K562 (cell line): ENCODE measurements around the gene FSTL4. TPM values are rescaled to one million over a fixed set of nuclear protein-coding genes. Genes with fewer than 3 reads are reported as not detected.

Experiments
- ATAC-seq: fragments of 200-7000 bp; cut with Tn5 transposase; 3 replicates; pipeline ENCODE4 v1.9.1; 2020; ENCODE audit warnings: moderate library complexity
- BruUV-seq: library from RNA; stranded (reverse); fragments of 400-500 nt; replicated peaks from 2 replicates; lab custom pipeline; 2021; lab: Mats Ljungman, UMichigan
- CTCF ChIA-PET: fragments of 300-600 bp; formaldehyde crosslinking; extraction: SDS; loops from one replicate; lab custom pipeline; 2021; ENCODE audit warnings: low intra/inter-chr PET ratio; lab: Yijun Ruan, JAX
- POLR2A ChIA-PET: fragments of 300-600, 350-650 bp; sonication (Branson Sonifier 250); formaldehyde crosslinking; extraction: SDS; loops from one replicate; lab custom pipeline; 2021; ENCODE audit warnings: antibody characterized with exemption, inconsistent platforms; lab: Yijun Ruan, JAX
- DNase-seq, 4 experiments: peaks; one replicate each; pipeline versions ENCODE4 v3.0.0 to v3.0.0-alpha.2; 2011 to 2018; ENCODE audit warnings: low spot score in 3 of 4, mixed read lengths in 3 of 4; ENCODE audit errors: extremely low read depth in 1 of 4
- FAIRE-seq: peaks from 2 replicates; lab custom pipeline; 2011; peaks lifted over from hg19 to GRCh38; lab: Jason Lieb, UNC
- H2AFZ ChIP-seq: 2 replicates; pipeline ENCODE4 v1.6.0; 2011; ENCODE audit warnings: low read depth, low read length, control low read depth, inconsistent platforms
- H3K27ac ChIP-seq: fragments of 200-600 bp; 3 replicates; pipeline ENCODE4 v1.8.0; 2011; ENCODE audit warnings: low read depth, mild to moderate bottlenecking, control low read depth, inconsistent platforms, low read length, moderate library complexity, mixed read lengths; ENCODE audit errors: extremely low read depth
- H3K27me3 ChIP-seq, 2 experiments: fragments of 300-600 bp in 1 of 2; 2 replicates in 1 of 2; 3 replicates in 1 of 2; pipeline versions ENCODE4 v1.6.0 to v1.8.0; 2011; ENCODE audit warnings: inconsistent platforms in 2 of 2, low read length in 2 of 2, mild to moderate bottlenecking in 1 of 2, mixed read lengths in 1 of 2, moderate library complexity in 1 of 2; ENCODE audit not compliant: control insufficient read depth in 2 of 2, insufficient read depth in 2 of 2
- H3K36me3 ChIP-seq: fragments of 300-600 bp; 3 replicates; pipeline ENCODE4 v1.8.0; 2011; ENCODE audit warnings: mild to moderate bottlenecking, low read length, inconsistent platforms; ENCODE audit not compliant: control insufficient read depth, insufficient read depth
- H3K4me1 ChIP-seq, 2 experiments: fragments of 200-600 bp in 1 of 2; replicated peaks in 1 of 2; 2 replicates in 1 of 2; 3 replicates in 1 of 2; pipeline versions ENCODE4 v1.5.1 to v1.8.0; 2011; ENCODE audit warnings: inconsistent platforms in 2 of 2, low read length in 2 of 2, mild to moderate bottlenecking in 1 of 2, mixed read lengths in 1 of 2, moderate library complexity in 1 of 2; ENCODE audit not compliant: control insufficient read depth in 2 of 2, insufficient read depth in 2 of 2
- H3K4me2 ChIP-seq: 2 replicates; pipeline ENCODE4 v1.6.1; 2011; ENCODE audit warnings: low read length, control low read depth, inconsistent platforms, mixed read lengths; ENCODE audit not compliant: insufficient read depth
- H3K4me3 ChIP-seq: fragments of 200-600 bp; sonication (generic), shearing (Covaris generic); 2 replicates; pipeline ENCODE4 v1.5.1; 2016; ENCODE audit warnings: control low read depth, inconsistent platforms
- H3K79me2 ChIP-seq: fragments of 200-600 bp; 3 replicates; pipeline ENCODE4 v1.8.0; 2011; ENCODE audit warnings: low read length, inconsistent platforms; ENCODE audit not compliant: control insufficient read depth, insufficient read depth
- H3K9ac ChIP-seq, 2 experiments: 2 replicates each; pipeline versions ENCODE4 v1.6.0 to v1.6.1; 2011; ENCODE audit warnings: low read depth in 2 of 2, low read length in 2 of 2, control low read depth in 1 of 2, inconsistent platforms in 1 of 2, mild to moderate bottlenecking in 1 of 2, mixed read lengths in 1 of 2; ENCODE audit not compliant: insufficient read depth in 1 of 2
- H3K9me1 ChIP-seq: one replicate; pipeline ENCODE4 v1.6.0; 2011; ENCODE audit warnings: inconsistent platforms, mild to moderate bottlenecking, low read length, moderate library complexity; ENCODE audit not compliant: control insufficient read depth, insufficient read depth
- H3K9me3 ChIP-seq: replicated peaks from 2 replicates; pipeline ENCODE4 v1.5.1; 2011; ENCODE audit warnings: low read depth, low read length, inconsistent platforms; ENCODE audit not compliant: control insufficient read depth, insufficient read depth
- H4K20me1 ChIP-seq: replicated peaks from 2 replicates; pipeline ENCODE4 v1.6.1; 2011; ENCODE audit warnings: low read length, inconsistent platforms, mixed read lengths; ENCODE audit not compliant: control insufficient read depth, insufficient read depth
- EWSR1 ChIP-seq: fragments of 450-650 bp; IDR thresholded peaks from 2 replicates; pipeline ENCODE4 v1.6.1; 2018; ENCODE audit warnings: borderline replicate concordance, mild to moderate bottlenecking, low read depth, moderate library complexity; ENCODE audit not compliant: partially characterized antibody
- FOXA1 ChIP-seq: fragments of 450-650 bp; IDR thresholded peaks from 2 replicates; pipeline ENCODE4 v1.6.1; 2016; ENCODE audit warnings: mild to moderate bottlenecking, borderline replicate concordance
- FUS ChIP-seq: fragments of 200-400 bp; formaldehyde crosslinking; optimal IDR thresholded peaks from 2 replicates; pipeline ENCODE3; 2017; ENCODE audit warnings: low read depth, low read length
- KLF16 ChIP-seq: IDR thresholded peaks from 2 replicates; pipeline ENCODE4 v1.6.1; 2016; ENCODE audit warnings: antibody characterized with exemption
- MAFK ChIP-seq: IDR thresholded peaks from 2 replicates; pipeline ENCODE4 v1.6.1; 2011; ENCODE audit warnings: low read length, improper control_type of control experiment
- NUFIP1 ChIP-seq: fragments of 450-650 bp; IDR thresholded peaks from 2 replicates; pipeline ENCODE4 v1.6.1; 2018; ENCODE audit not compliant: partially characterized antibody
- PCBP1 ChIP-seq: fragments of 200-400 bp; formaldehyde crosslinking; IDR thresholded peaks from 2 replicates; pipeline ENCODE4 v1.6.1; 2018; ENCODE audit warnings: mild to moderate bottlenecking, low read depth, low read length; ENCODE audit not compliant: poor library complexity, severe bottlenecking
- PHTF2 ChIP-seq: fragments of 250-450 bp; sonication (Bioruptor Pico); IDR thresholded peaks from 2 replicates; pipeline ENCODE4 v1.5.0; 2021; ENCODE audit warnings: mild to moderate bottlenecking
- PRMT5 ChIP-seq: sonication (generic); formaldehyde crosslinking; IDR thresholded peaks from 2 replicates; pipeline ENCODE4 v1.5.0; 2020; ENCODE audit warnings: missing genetic modification reagents
- RCOR1 ChIP-seq, 2 experiments: IDR thresholded peaks; 2 replicates each; pipeline ENCODE4 v1.6.1; 2012; ENCODE audit warnings: low read depth in 2 of 2, low read length in 2 of 2, borderline replicate concordance in 1 of 2, improper control_type of control experiment in 1 of 2
- RUNX1 ChIP-seq: sonication (generic); IDR thresholded peaks from 2 replicates; pipeline ENCODE4 v1.6.1; 2016; ENCODE audit warnings: antibody characterized with exemption, low read depth
- SMARCE1 ChIP-seq: fragments of 450-650 bp; IDR thresholded peaks from 2 replicates; pipeline ENCODE4 v1.7.1; 2016; ENCODE audit warnings: mild to moderate bottlenecking
- TARDBP ChIP-seq: fragments of 450-650 bp; IDR thresholded peaks from 2 replicates; pipeline ENCODE4 v1.6.1; 2016
- TBP ChIP-seq: optimal IDR thresholded peaks from 2 replicates; pipeline ENCODE3; 2011; ENCODE audit warnings: low read depth, low read length, improper control_type of control experiment
- WGBS: fragments of 100-300 bp; shearing (Covaris generic); methylation state at CpG from one replicate; pipeline ENCODE4 v1.1.6; 2016; ENCODE audit warnings: low coverage, mixed read lengths; ENCODE audit not compliant: insufficient coverage; ENCODE audit errors: missing lambda C conversion rate; 5-methylcytosine and 5-hydroxymethylcytosine counted together
- in situ Hi-C: fragments of 300-500 bp; cut with MboI; formaldehyde crosslinking; loops from 4 replicates; pipeline ENCODE4 v1.15.0; 2018; ENCODE audit warnings: inconsistent platforms, mixed read lengths
- intact Hi-C: fragments of 100-400 bp; cut with micrococcal nuclease; formaldehyde crosslinking; loops from 2 replicates; pipeline ENCODE4 v1.14.2; 2022
- polyA plus RNA-seq, 8 experiments: library from polyadenylated mRNA; depleted of rRNA in 4 of 8; stranded (reverse) in 5 of 8; unstranded in 3 of 8; fragments of >200 nt; fragmentation: Nextera tagmentation in 2 of 8; fragmentation: Illumina TruSeq in 1 of 8; extraction: Ambion mirVana in 2 of 8; extraction: Trizol in 1 of 8; gene quantifications; 2 replicates each; pipeline versions ENCODE4 v1.2.1 to v1.2.3, GENCODE V29; 2011 to 2014; ENCODE audit warnings: inconsistent platforms in 1 of 8, missing spikeins in 1 of 8
- total RNA-seq, 7 experiments: library from RNA; depleted of rRNA in 6 of 7; stranded (reverse); fragments of >200 nt in 6 of 7; fragmentation: Illumina TruSeq in 2 of 7; extraction: Trizol in 2 of 7; gene quantifications; 2 replicates each; pipeline versions ENCODE4 v1.2.1 to v1.2.3, GENCODE V29; 2011 to 2021; ENCODE audit warnings: low replicate concordance in 1 of 7
- TF ChIP-seq, protein P1 (sequence below), 2 experiments: IDR thresholded peaks; 2 replicates each; pipeline ENCODE4 v1.6.1; 2011; ENCODE audit warnings: borderline replicate concordance in 1 of 2, control low read depth in 1 of 2, low read depth in 1 of 2, low read length in 1 of 2, mild to moderate bottlenecking in 1 of 2, mixed read lengths in 1 of 2, moderate library complexity in 1 of 2; ENCODE audit not compliant: insufficient read depth in 1 of 2, insufficient read length in 1 of 2, poor library complexity in 1 of 2, severe bottlenecking in 1 of 2; ENCODE audit errors: extremely low read depth in 1 of 2
- TF ChIP-seq, protein P2 (sequence below): IDR thresholded peaks from 3 replicates; pipeline ENCODE4 v1.6.1; 2011; ENCODE audit warnings: borderline replicate concordance, mild to moderate bottlenecking; ENCODE audit not compliant: insufficient read length, insufficient read depth
- TF ChIP-seq, protein P3 (sequence below), 2 experiments: fragments of 450-650 bp in 1 of 2; sonication (generic) in 1 of 2; formaldehyde crosslinking in 1 of 2; IDR thresholded peaks in 1 of 2; conservative IDR thresholded peaks in 1 of 2; 2 replicates each; pipeline versions ENCODE4 v1.6.1 to v1.8.1; 2016 to 2023; ENCODE audit warnings: mild to moderate bottlenecking in 2 of 2, moderate library complexity in 2 of 2, inconsistent platforms in 1 of 2, missing genetic modification reagents in 1 of 2
- TF ChIP-seq, protein P4 (sequence below): fragments of 200-400 bp; formaldehyde crosslinking; IDR thresholded peaks from 2 replicates; pipeline ENCODE4 v1.6.1; 2017; ENCODE audit warnings: mild to moderate bottlenecking, low read depth, low read length, moderate library complexity

Gene FSTL4
- total and polyA plus RNA-seq, 9 of the 15 experiments (the other 6 are each of a cell fraction or from before 2014, with no cell fraction given), result 0.08 to 0.18 (median 0.10) TPM; not detected in 5

DNA sequence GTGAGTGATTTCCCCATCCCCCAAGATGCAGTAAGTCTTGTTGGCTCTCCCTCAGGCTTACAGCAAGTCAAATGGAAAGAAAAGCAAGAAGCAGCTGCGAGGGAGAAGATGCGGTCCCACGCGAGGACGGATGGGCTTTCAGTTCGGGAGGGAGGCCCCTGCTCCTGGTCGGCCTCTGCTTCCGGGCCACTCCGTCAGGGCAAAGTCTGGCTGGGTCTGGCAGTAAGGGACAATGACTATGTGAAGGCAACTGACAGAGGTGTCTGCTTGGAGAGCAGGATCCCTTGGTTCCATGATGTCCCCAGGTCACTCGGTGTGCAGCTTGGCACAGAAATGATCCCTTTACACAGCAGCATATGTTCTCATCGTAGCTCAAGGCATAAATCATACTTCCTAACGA is 413.8 kb downstream of the FSTL4 start:
- Histone ChIP-seq H3K9ac (no peak overlapping the region), H3K4me2 (no peak overlapping the region), H2AFZ (no peak overlapping the region), H3K9me1 (no peaks in the 10 kb centered on the region), H3K9me3 (no peaks in the 10 kb centered on the region), H4K20me1 (no peaks in the 10 kb centered on the region), H3K27ac (no peak overlapping the region), H3K27me3 (peaks cover 50 to 87% of the 10 kb centered on the region in 2 experiments), H3K79me2 (no peaks in the 10 kb centered on the region), H3K4me3 (no peak overlapping the region), H3K4me1 (no peaks in the 10 kb centered on the region), H3K36me3 (no peaks in the 10 kb centered on the region)
- intact Hi-C loops (no loop called here), in situ Hi-C loops (no loop called here)
- BruUV-seq, result no TSS peak
- WGBS, result 1% methylated on average over 12 of the region's 12 CpGs
- ATAC-seq (no peak), FAIRE-seq (no peak), DNase-seq (no peak)
- TF ChIP-seq PCBP1 (no peak), FUS (no peak), PHTF2 (CRISPR knock-in tag) (no peak), SMARCE1 (no peak), PRMT5 (CRISPR knock-in tag) (no peak), TARDBP (no peak), MAFK (no peak), RUNX1 (no peak), NUFIP1 (no peak), EWSR1 (no peak), RCOR1 (IDR thresholded peaks at IDR 0.05; ENCODE audit: borderline replicate concordance in 1 of 2, low read depth in 2 of 2, low read length in 2 of 2) (no peak), TBP (no peak), FOXA1 (no peak), KLF16 (no peak)
- TF ChIP-seq, protein P1, sequence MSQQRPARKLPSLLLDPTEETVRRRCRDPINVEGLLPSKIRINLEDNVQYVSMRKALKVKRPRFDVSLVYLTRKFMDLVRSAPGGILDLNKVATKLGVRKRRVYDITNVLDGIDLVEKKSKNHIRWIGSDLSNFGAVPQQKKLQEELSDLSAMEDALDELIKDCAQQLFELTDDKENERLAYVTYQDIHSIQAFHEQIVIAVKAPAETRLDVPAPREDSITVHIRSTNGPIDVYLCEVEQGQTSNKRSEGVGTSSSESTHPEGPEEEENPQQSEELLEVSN (IDR thresholded peaks at IDR 0.05; ENCODE audit: borderline replicate concordance in 1 of 2, extremely low read depth in 1 of 2, insufficient read depth in 1 of 2, insufficient read length in 1 of 2, low read depth in 1 of 2, low read length in 1 of 2, poor library complexity in 1 of 2, severe bottlenecking in 1 of 2), result no peak
- TF ChIP-seq, protein P2, sequence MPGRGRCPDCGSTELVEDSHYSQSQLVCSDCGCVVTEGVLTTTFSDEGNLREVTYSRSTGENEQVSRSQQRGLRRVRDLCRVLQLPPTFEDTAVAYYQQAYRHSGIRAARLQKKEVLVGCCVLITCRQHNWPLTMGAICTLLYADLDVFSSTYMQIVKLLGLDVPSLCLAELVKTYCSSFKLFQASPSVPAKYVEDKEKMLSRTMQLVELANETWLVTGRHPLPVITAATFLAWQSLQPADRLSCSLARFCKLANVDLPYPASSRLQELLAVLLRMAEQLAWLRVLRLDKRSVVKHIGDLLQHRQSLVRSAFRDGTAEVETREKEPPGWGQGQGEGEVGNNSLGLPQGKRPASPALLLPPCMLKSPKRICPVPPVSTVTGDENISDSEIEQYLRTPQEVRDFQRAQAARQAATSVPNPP, result no peak
- TF ChIP-seq, protein P3, sequence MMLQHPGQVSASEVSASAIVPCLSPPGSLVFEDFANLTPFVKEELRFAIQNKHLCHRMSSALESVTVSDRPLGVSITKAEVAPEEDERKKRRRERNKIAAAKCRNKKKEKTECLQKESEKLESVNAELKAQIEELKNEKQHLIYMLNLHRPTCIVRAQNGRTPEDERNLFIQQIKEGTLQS (IDR thresholded peaks at IDR 0.05), result no peak
- TF ChIP-seq, protein P3 (CRISPR knock-in tag; conservative IDR thresholded peaks at IDR 0.05), result no peak
- TF ChIP-seq, protein P4, sequence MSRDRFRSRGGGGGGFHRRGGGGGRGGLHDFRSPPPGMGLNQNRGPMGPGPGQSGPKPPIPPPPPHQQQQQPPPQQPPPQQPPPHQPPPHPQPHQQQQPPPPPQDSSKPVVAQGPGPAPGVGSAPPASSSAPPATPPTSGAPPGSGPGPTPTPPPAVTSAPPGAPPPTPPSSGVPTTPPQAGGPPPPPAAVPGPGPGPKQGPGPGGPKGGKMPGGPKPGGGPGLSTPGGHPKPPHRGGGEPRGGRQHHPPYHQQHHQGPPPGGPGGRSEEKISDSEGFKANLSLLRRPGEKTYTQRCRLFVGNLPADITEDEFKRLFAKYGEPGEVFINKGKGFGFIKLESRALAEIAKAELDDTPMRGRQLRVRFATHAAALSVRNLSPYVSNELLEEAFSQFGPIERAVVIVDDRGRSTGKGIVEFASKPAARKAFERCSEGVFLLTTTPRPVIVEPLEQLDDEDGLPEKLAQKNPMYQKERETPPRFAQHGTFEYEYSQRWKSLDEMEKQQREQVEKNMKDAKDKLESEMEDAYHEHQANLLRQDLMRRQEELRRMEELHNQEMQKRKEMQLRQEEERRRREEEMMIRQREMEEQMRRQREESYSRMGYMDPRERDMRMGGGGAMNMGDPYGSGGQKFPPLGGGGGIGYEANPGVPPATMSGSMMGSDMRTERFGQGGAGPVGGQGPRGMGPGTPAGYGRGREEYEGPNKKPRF, result no peak
- CTCF ChIA-PET, result no interaction called here
- POLR2A ChIA-PET, result no interaction called here
